Adrenal gland (tissue), 5 donors: ENCODE measurements around the gene THUMPD3.

Experiments used
- POLR2A ChIP-seq, 2 donors: fragments of 450-650 bp; IDR thresholded peaks; one replicate each; pipeline ENCODE4 v1.6.1; 2017; ENCODE audit warnings: antibody characterized with exemption in 2 of 2, mild to moderate bottlenecking in 2 of 2, moderate library complexity in 1 of 2
- TF ChIP-seq, protein P1 (sequence below), 6 experiments: fragments of 450-650 bp in 4 of 6; fragments of 200-600 bp in 2 of 6; sonication (generic) in 1 of 6; IDR thresholded peaks; 1 replicate in 5 of 6; 2 replicates in 1 of 6; pipeline versions ENCODE4 v1.5.1 to v1.8.0; 2016 to 2021; ENCODE audit warnings: antibody characterized with exemption in 6 of 6, mild to moderate bottlenecking in 2 of 6, moderate library complexity in 1 of 6
- donor health status: DM: no; HTN: no; CAD: no.

DNA sequence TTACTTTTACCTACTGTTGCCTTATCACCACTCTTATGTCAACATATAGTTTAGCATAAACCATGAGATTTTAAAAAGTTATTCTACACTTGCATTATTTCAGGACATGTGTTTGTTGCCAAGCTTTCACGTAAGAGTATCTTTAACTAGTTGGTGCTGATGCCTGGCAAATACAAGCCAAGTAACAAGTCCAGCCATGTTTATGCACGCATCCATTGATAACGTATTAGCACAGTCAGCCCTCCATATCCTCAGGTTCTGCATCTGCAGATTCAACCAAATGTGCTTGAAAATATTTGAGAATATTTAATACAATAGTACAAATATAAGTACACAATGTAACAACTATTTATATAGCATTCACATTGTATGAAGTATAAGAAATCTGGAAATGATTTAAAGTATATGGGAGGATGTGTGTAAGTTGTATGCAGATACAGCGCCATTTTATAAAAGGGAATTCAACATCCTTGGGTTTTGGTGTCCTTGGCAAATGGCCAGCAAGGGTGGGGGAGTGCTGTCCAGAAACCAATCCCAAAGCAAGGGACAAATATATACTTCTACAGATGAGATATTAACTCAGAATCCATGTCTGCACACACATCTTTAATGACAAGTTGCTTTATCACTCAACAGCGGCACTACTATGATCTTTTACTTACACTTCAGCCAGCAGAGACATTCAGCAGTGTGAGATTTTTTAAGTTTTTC lies 25.9 kb downstream of the THUMPD3 start:
- TF ChIP-seq POLR2A (IDR thresholded peaks at IDR 0.05) = no peak
- TF ChIP-seq, protein P1, sequence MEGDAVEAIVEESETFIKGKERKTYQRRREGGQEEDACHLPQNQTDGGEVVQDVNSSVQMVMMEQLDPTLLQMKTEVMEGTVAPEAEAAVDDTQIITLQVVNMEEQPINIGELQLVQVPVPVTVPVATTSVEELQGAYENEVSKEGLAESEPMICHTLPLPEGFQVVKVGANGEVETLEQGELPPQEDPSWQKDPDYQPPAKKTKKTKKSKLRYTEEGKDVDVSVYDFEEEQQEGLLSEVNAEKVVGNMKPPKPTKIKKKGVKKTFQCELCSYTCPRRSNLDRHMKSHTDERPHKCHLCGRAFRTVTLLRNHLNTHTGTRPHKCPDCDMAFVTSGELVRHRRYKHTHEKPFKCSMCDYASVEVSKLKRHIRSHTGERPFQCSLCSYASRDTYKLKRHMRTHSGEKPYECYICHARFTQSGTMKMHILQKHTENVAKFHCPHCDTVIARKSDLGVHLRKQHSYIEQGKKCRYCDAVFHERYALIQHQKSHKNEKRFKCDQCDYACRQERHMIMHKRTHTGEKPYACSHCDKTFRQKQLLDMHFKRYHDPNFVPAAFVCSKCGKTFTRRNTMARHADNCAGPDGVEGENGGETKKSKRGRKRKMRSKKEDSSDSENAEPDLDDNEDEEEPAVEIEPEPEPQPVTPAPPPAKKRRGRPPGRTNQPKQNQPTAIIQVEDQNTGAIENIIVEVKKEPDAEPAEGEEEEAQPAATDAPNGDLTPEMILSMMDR (IDR thresholded peaks at IDR 0.05) = no peak
